H9 (cell line): ENCODE results near the gene KMT5B. TPM values are rescaled to one million over a fixed set of nuclear protein-coding genes. Genes with fewer than 3 reads are reported as not detected.

Source experiments
- DNase-seq: peaks from one replicate; pipeline ENCODE4 v3.0.0-alpha.2; 2017
- H2AFZ ChIP-seq: one replicate; pipeline ENCODE4 v1.6.1; 2013; ENCODE audit warnings: mild to moderate bottlenecking, low read length, control low read depth, moderate library complexity
- H2AK5ac ChIP-seq: 2 replicates; pipeline ENCODE4 v1.6.1; 2013; ENCODE audit warnings: low read length, control low read depth, mixed read lengths; ENCODE audit not compliant: insufficient read length
- H2BK120ac ChIP-seq: one replicate; pipeline ENCODE4 v1.6.1; 2013; ENCODE audit warnings: low read depth, mild to moderate bottlenecking, low read length, control low read depth, inconsistent platforms; ENCODE audit not compliant: poor library complexity, severe bottlenecking
- H2BK12ac ChIP-seq: 2 replicates; pipeline ENCODE4 v1.6.1; 2013; ENCODE audit warnings: low read length, control low read depth, mixed read lengths, low read depth; ENCODE audit not compliant: insufficient read length
- H2BK15ac ChIP-seq: 2 replicates; pipeline ENCODE4 v1.6.1; 2013; ENCODE audit warnings: low read depth, low read length, control low read depth
- H2BK20ac ChIP-seq: one replicate; pipeline ENCODE4 v1.6.1; 2013; ENCODE audit warnings: low read depth, mild to moderate bottlenecking, low read length, control low read depth, inconsistent platforms; ENCODE audit not compliant: poor library complexity, severe bottlenecking
- H2BK5ac ChIP-seq: 2 replicates; pipeline ENCODE4 v1.6.1; 2013; ENCODE audit warnings: low read length, control low read depth, mixed read lengths; ENCODE audit not compliant: insufficient read length
- H3K14ac ChIP-seq: 2 replicates; pipeline ENCODE4 v1.6.1; 2013; ENCODE audit warnings: low read length, control low read depth; ENCODE audit not compliant: insufficient read depth
- H3K18ac ChIP-seq: 2 replicates; pipeline ENCODE4 v1.6.1; 2013; ENCODE audit warnings: low read depth, mild to moderate bottlenecking, mixed read lengths, low read length, control low read depth; ENCODE audit not compliant: insufficient read length
- H3K23ac ChIP-seq: 2 replicates; pipeline ENCODE4 v1.6.1; 2013; ENCODE audit warnings: low read length, control low read depth, mixed read lengths, low read depth; ENCODE audit not compliant: insufficient read length
- H3K23me2 ChIP-seq: 2 replicates; pipeline ENCODE4 v1.6.1; 2013; ENCODE audit warnings: low read depth, mild to moderate bottlenecking, mixed read lengths, low read length, control low read depth; ENCODE audit not compliant: insufficient read length, poor library complexity, severe bottlenecking
- H3K27ac ChIP-seq: 2 replicates; pipeline ENCODE4 v1.5.1; 2013; ENCODE audit warnings: low read length, control low read depth, mixed read lengths, low read depth; ENCODE audit not compliant: insufficient read length
- H3K27me3 ChIP-seq: 2 replicates; pipeline ENCODE4 v1.6.1; 2013; ENCODE audit warnings: low read length, control low read depth, inconsistent platforms; ENCODE audit not compliant: insufficient read depth
- H3K4ac ChIP-seq: 2 replicates; pipeline ENCODE4 v1.6.1; 2013; ENCODE audit warnings: low read depth, mild to moderate bottlenecking, control low read depth, inconsistent platforms, low read length, moderate library complexity
- H3K4me1 ChIP-seq: 2 replicates; pipeline ENCODE4 v1.6.1; 2013; ENCODE audit warnings: low read length, control low read depth, inconsistent platforms; ENCODE audit not compliant: insufficient read depth
- H3K4me2 ChIP-seq: 2 replicates; pipeline ENCODE4 v1.6.1; 2013; ENCODE audit warnings: low read length, control low read depth, mixed read lengths; ENCODE audit not compliant: insufficient read length, insufficient read depth
- H3K56ac ChIP-seq: 2 replicates; pipeline ENCODE4 v1.6.1; 2013; ENCODE audit warnings: low read depth, mild to moderate bottlenecking, mixed read lengths, low read length, control low read depth; ENCODE audit not compliant: insufficient read length
- H3K79me1 ChIP-seq: 2 replicates; pipeline ENCODE4 v1.6.1; 2013; ENCODE audit warnings: low read depth, mild to moderate bottlenecking, moderate library complexity, low read length, control low read depth, inconsistent platforms; ENCODE audit not compliant: insufficient read depth, poor library complexity, severe bottlenecking
- H3K79me2 ChIP-seq: 2 replicates; pipeline ENCODE4 v1.6.1; 2013; ENCODE audit warnings: low read length, control low read depth, inconsistent platforms; ENCODE audit not compliant: insufficient read depth
- H3K9ac ChIP-seq: 2 replicates; pipeline ENCODE4 v1.6.1; 2013; ENCODE audit warnings: low read length, control low read depth, mixed read lengths; ENCODE audit not compliant: insufficient read length; ENCODE audit errors: extremely low read depth
- H3K9me3 ChIP-seq: one replicate; pipeline ENCODE4 v1.6.1; 2013; ENCODE audit warnings: low read depth, low read length, inconsistent platforms; ENCODE audit not compliant: control insufficient read depth
- H3T11ph ChIP-seq: one replicate; pipeline ENCODE4 v1.6.1; 2013; ENCODE audit warnings: mild to moderate bottlenecking, low read length, control low read depth, inconsistent platforms
- H4K20me1 ChIP-seq: one replicate; pipeline ENCODE4 v1.6.1; 2013; ENCODE audit not compliant: control insufficient read depth, insufficient read length, insufficient read depth
- H4K5ac ChIP-seq: 2 replicates; pipeline ENCODE4 v1.6.1; 2013; ENCODE audit warnings: low read depth, mild to moderate bottlenecking, mixed read lengths, low read length, control low read depth; ENCODE audit not compliant: insufficient read length
- H4K8ac ChIP-seq: replicated peaks from 2 replicates; pipeline ENCODE4 v1.6.1; 2013; ENCODE audit warnings: low read length, control low read depth, mixed read lengths, low read depth; ENCODE audit not compliant: insufficient read length
- H4K91ac ChIP-seq: 2 replicates; pipeline ENCODE4 v1.6.1; 2013; ENCODE audit warnings: low read depth, mild to moderate bottlenecking, moderate library complexity, mixed read lengths, low read length, control low read depth; ENCODE audit not compliant: insufficient read length
- H3K27ac Mint-ChIP-seq, 3 experiments: 2 replicates in 2 of 3; 3 replicates in 1 of 3; pipeline ENCODE4 v1.8.0; 2020 to 2021; ENCODE audit warnings: mixed read lengths in 3 of 3, mild to moderate bottlenecking in 1 of 3, moderate library complexity in 1 of 3
- H3K27me3 Mint-ChIP-seq: 2 replicates; pipeline ENCODE4 v1.8.0; 2021; ENCODE audit warnings: low read depth, mild to moderate bottlenecking, moderate library complexity, mixed read lengths
- H3K36me3 Mint-ChIP-seq, 3 experiments: 2 replicates in 2 of 3; 3 replicates in 1 of 3; pipeline ENCODE4 v1.8.0; 2020 to 2021; ENCODE audit warnings: low read depth in 3 of 3, mixed read lengths in 3 of 3; ENCODE audit not compliant: insufficient read depth in 1 of 3
- H3K4me1 Mint-ChIP-seq, 2 experiments: 2 replicates each; pipeline ENCODE4 v1.8.0; 2020; ENCODE audit warnings: mixed read lengths in 2 of 2
- H3K4me3 Mint-ChIP-seq, 2 experiments: 2 replicates in 1 of 2; 3 replicates in 1 of 2; pipeline ENCODE4 v1.8.0; 2020 to 2021; ENCODE audit warnings: mild to moderate bottlenecking in 2 of 2, mixed read lengths in 2 of 2, moderate library complexity in 1 of 2
- H3K9me3 Mint-ChIP-seq, 2 experiments: 2 replicates in 1 of 2; 3 replicates in 1 of 2; pipeline ENCODE4 v1.8.0; 2020; ENCODE audit warnings: mild to moderate bottlenecking in 2 of 2, mixed read lengths in 2 of 2, moderate library complexity in 1 of 2
- CTCF ChIP-seq: fragments of 200-600 bp; sonication (generic); conservative IDR thresholded peaks from 3 replicates; pipeline ENCODE4 v1.8.0; 2021; ENCODE audit warnings: antibody characterized with exemption, mild to moderate bottlenecking
- WGBS: extraction: QIAGEN DNeasy Blood & Tissue Kit; methylation state at CpG from one replicate; pipeline ENCODE4 v1.1.7; 2013; ENCODE audit warnings: missing lambda C conversion rate, low lambda C conversion rate, mixed read lengths; ENCODE audit not compliant: insufficient read length; ENCODE audit errors: extremely low coverage; 5-methylcytosine and 5-hydroxymethylcytosine counted together
- total RNA-seq: library from RNA; stranded (reverse); gene quantifications from 2 replicates; pipeline ENCODE4 v1.2.1, GENCODE V29; 2021

The KMT5B gene
- total RNA-seq, 1 experiment from 2014 or later: 61.6 TPM

- Histone ChIP-seq H4K5ac (no peak overlapping the region), H3K4me1 (peaks cover 2% of the 10 kb centered on the region; the same call in 1 of the 2 replicates), H2BK5ac (no peak overlapping the region), H3K9ac (no peak overlapping the region), H3K4me2 (peak overlapping the region; percentile 88), H3K79me1 (no peaks in the 10 kb centered on the region), H3K27me3 (no peaks in the 10 kb centered on the region), H2BK12ac (no peak overlapping the region), H3K23ac (no peak overlapping the region), H4K91ac (no peak overlapping the region), H4K20me1 (no peaks in the 10 kb centered on the region), H4K8ac (no peak overlapping the region), H3T11ph (no peak overlapping the region), H2AK5ac (no peak overlapping the region), H3K14ac (no peak overlapping the region), H2BK120ac (no peak overlapping the region), H3K23me2 (peaks cover 18% of the 10 kb centered on the region), H3K9me3 (no peaks in the 10 kb centered on the region), H3K27ac (no peak overlapping the region), H3K18ac (no peak overlapping the region), H2AFZ (no peak overlapping the region), H3K4ac (no peak overlapping the region), H3K79me2 (peaks cover 56% of the 10 kb centered on the region), H3K56ac (no peak overlapping the region), H2BK20ac (no peak overlapping the region), H2BK15ac (no peak overlapping the region)
- DNase-seq: no peak
- Mint-ChIP-seq H3K27me3 (no peaks in the 10 kb centered on the region), H3K27ac (peak overlapping the region in 2 of 3 experiments; percentile 55; a peak in 5 of 7 replicates), H3K4me3 (peak overlapping the region; percentile 82 to 98), H3K4me1 (peaks cover 40 to 51% of the 10 kb centered on the region in 2 experiments), H3K9me3 (no peaks in the 10 kb centered on the region), H3K36me3 (peaks cover 5 to 33% (median 21%) of the 10 kb centered on the region in 3 experiments; a peak in 5 of 7 replicates)
- WGBS: no CpG with 5 or more reads among the region's 4 CpGs
- no peak for TF ChIP-seq CTCF
Measured at GRCh38 chr11:68118706-68119448, 94.2 kb downstream of the KMT5B start.
